B cell (primary cell): ENCODE data around the gene RDH12. TPM values are rescaled to one million over a fixed set of nuclear protein-coding genes. Genes with fewer than 3 reads are reported as not detected.

ENCODE experiments used
- ATAC-seq: fragments of 200-7000 bp; cut with Tn5 transposase; one replicate; pipeline ENCODE4 v1.10.0; 2021; ENCODE audit warnings: low read depth, mild to moderate bottlenecking, moderate number of reproducible peaks, moderate library complexity
- CTCF ChIA-PET: fragments of 350-600 bp; sonication (Branson Sonifier 250); formaldehyde crosslinking; loops from one replicate; lab custom pipeline; 2021; ENCODE audit warnings: antibody characterized with exemption, inconsistent platforms; lab: Charles Lee
- POLR2A ChIA-PET: fragments of 350-600 bp; sonication (Branson Sonifier 250); formaldehyde crosslinking; loops from one replicate; lab custom pipeline; 2021; ENCODE audit warnings: antibody characterized with exemption; lab: Charles Lee
- DNase-seq: peaks from one replicate; pipeline ENCODE4 v3.0.0; 2013
- H2AFZ ChIP-seq: 2 replicates; pipeline ENCODE4 v1.6.1; 2012; ENCODE audit warnings: mild to moderate bottlenecking, low read depth, low read length; ENCODE audit not compliant: insufficient read depth, poor library complexity, severe bottlenecking
- H3K27ac ChIP-seq, 2 donors: 1 replicate in 1 of 2; 2 replicates in 1 of 2; pipeline ENCODE4 v1.5.1; 2012 to 2013; ENCODE audit warnings: low read length in 2 of 2, mild to moderate bottlenecking in 2 of 2, moderate library complexity in 1 of 2
- H3K27me3 ChIP-seq, 4 experiments: fragments of 200-600 bp in 1 of 4; sonication (generic) in 1 of 4; replicated peaks in 1 of 4; 1 replicate in 2 of 4; 2 replicates in 2 of 4; pipeline versions ENCODE4 v1.6.1 to v1.7.0; 2013 to 2016; ENCODE audit warnings: low read length in 3 of 4, mild to moderate bottlenecking in 2 of 4, mixed read lengths in 1 of 4, moderate library complexity in 1 of 4; ENCODE audit not compliant: insufficient read depth in 4 of 4, control insufficient read depth in 3 of 4; ENCODE audit errors: control extremely low read depth in 1 of 4
- H3K36me3 ChIP-seq, 2 experiments: replicated peaks in 1 of 2; 1 replicate in 1 of 2; 2 replicates in 1 of 2; pipeline versions ENCODE4 v1.6.1 to v1.7.1; 2013; ENCODE audit warnings: low read length in 1 of 2; ENCODE audit not compliant: insufficient read depth in 2 of 2, control insufficient read depth in 1 of 2; ENCODE audit errors: control extremely low read depth in 1 of 2, extremely low read depth in 1 of 2
- H3K4me1 ChIP-seq, 2 donors: fragments of 200-600 bp in 1 of 2; sonication (generic) in 1 of 2; 1 replicate in 1 of 2; 2 replicates in 1 of 2; pipeline versions ENCODE4 v1.5.1 to v1.6.1; 2013 to 2017; ENCODE audit warnings: low read length in 2 of 2; ENCODE audit not compliant: control insufficient read depth in 2 of 2, insufficient read depth in 2 of 2
- H3K4me2 ChIP-seq: replicated peaks from 2 replicates; pipeline ENCODE3; 2012; ENCODE audit warnings: mild to moderate bottlenecking, low read depth, low read length; ENCODE audit not compliant: poor library complexity, severe bottlenecking
- H3K4me3 ChIP-seq, 5 experiments: fragments of 200-600 bp in 1 of 5; sonication (generic) in 1 of 5; 1 replicate in 3 of 5; 2 replicates in 2 of 5; pipeline versions ENCODE4 v1.5.1 to v1.7.0; 2011 to 2016; ENCODE audit warnings: low read length in 4 of 5, mild to moderate bottlenecking in 4 of 5, low read depth in 2 of 5, control low read depth in 1 of 5, moderate library complexity in 1 of 5; ENCODE audit not compliant: insufficient read depth in 1 of 5; ENCODE audit errors: control extremely low read depth in 1 of 5, extremely low read depth in 1 of 5
- H3K79me2 ChIP-seq: fragments of 200-600 bp; sonication (generic); one replicate; pipeline ENCODE4 v1.6.0; 2016; ENCODE audit warnings: low read length; ENCODE audit not compliant: control insufficient read depth, insufficient read depth
- H3K9ac ChIP-seq: fragments of 200-600 bp; sonication (generic); 2 replicates; pipeline ENCODE4 v1.6.1; 2017; ENCODE audit warnings: mild to moderate bottlenecking, low read length, moderate library complexity
- H3K9me3 ChIP-seq, 3 donors: one replicate each; pipeline versions ENCODE4 v1.6.1 to v1.7.1; 2013; ENCODE audit warnings: low read length in 2 of 3; ENCODE audit not compliant: control insufficient read depth in 2 of 3, insufficient read depth in 1 of 3; ENCODE audit errors: control extremely low read depth in 1 of 3
- H4K20me1 ChIP-seq: 2 replicates; pipeline ENCODE4 v1.6.0; 2012; ENCODE audit warnings: mild to moderate bottlenecking, low read length; ENCODE audit not compliant: insufficient read depth, control insufficient read depth, poor library complexity, severe bottlenecking
- H3K27ac Mint-ChIP-seq: one replicate; pipeline ENCODE4 v1.8.0; 2021; ENCODE audit warnings: mixed read lengths
- H3K27me3 Mint-ChIP-seq: one replicate; pipeline ENCODE4 v1.8.0; 2021; ENCODE audit warnings: mixed read lengths
- H3K4me1 Mint-ChIP-seq: one replicate; pipeline ENCODE4 v1.8.0; 2021; ENCODE audit warnings: mixed read lengths
- H3K4me3 Mint-ChIP-seq: one replicate; pipeline ENCODE4 v1.8.0; 2021; ENCODE audit warnings: mixed read lengths
- H3K9me3 Mint-ChIP-seq: one replicate; pipeline ENCODE4 v1.8.0; 2022; ENCODE audit warnings: mixed read lengths; ENCODE audit not compliant: insufficient read depth
- EZH2 ChIP-seq: IDR thresholded peaks from 2 replicates; pipeline ENCODE4 v1.6.1; 2012; ENCODE audit warnings: borderline replicate concordance, low read depth, mild to moderate bottlenecking, moderate library complexity, low read length; ENCODE audit not compliant: insufficient read depth, poor library complexity, severe bottlenecking
- WGBS: methylation state at CpG from one replicate; pipeline ENCODE4 v1.1.5; 2013; ENCODE audit warnings: missing lambda C conversion rate; ENCODE audit not compliant: insufficient coverage; 5-methylcytosine and 5-hydroxymethylcytosine counted together
- intact Hi-C: fragments of 100-400 bp; cut with micrococcal nuclease; formaldehyde crosslinking; loops from one replicate; pipeline ENCODE4 v1.10.0; 2022
- polyA plus RNA-seq: library from polyadenylated mRNA; depleted of rRNA; stranded (reverse); fragments of >200 nt; gene quantifications from 2 replicates; pipeline ENCODE4 v1.2.3, GENCODE V29; 2012
- total RNA-seq, 2 donors: library from RNA; stranded (reverse); fragments of 120-200 nt in 1 of 2; gene quantifications; 1 replicate in 1 of 2; 2 replicates in 1 of 2; pipeline versions ENCODE4 v1.2.3 to v1.2.4, GENCODE V29; 2013 to 2022
- TF ChIP-seq, protein P1 (sequence below): fragments of 200-600 bp; IDR thresholded peaks from one replicate; pipeline ENCODE4 v1.8.0; 2022; ENCODE audit warnings: antibody characterized with exemption, mild to moderate bottlenecking

RDH12 gene
- total and polyA plus RNA-seq, 2 donors (not counting 1 experiment from before 2014, with no cell fraction given) = not detected

DNA sequence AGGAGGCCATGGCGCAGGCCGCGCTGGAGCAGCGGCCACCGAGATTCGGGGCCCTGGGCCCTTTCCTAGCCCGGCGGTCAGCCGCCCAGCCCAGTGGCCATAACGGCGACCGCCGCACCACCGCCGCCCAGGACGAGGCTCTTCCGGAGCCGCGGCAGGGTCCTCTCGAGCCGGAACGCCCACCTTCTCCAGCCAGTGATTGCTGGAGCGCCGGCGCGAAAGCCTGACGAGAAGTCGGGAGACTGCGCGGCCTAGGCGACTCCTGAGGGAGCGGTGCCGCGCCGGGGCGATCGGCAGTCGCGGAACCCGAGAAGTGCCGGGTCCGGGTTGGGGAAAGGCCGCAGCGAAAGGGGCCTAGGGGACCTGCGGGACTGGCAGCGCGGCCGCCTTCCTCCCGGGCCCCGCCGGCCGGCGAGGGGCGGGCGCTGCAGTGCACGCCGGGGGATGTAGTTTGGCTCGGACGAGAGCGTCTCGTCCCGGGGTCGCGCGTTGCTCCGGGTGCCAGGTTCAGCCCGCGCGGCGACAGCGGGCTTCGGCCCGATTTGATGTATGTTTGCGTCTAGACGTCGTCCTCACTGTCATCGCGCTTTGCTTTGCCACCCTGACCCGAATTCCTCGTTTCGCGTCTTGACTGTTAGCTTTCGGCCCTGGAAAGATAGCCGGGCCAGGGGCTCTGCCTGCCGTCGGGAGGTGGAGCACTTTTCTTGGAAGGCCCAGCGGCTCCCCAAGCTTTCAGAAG lies 27.0 kb upstream of the RDH12 start, which contains the start of gene VTI1B:
Gene VTI1B (minus strand): TSS at position 153 of the 739 bp plus-strand sequence. CDS start 143 bp downstream, at position 10.
- peak within 1 kb of the TSS; percentile 95 for H3K4me2 ChIP-seq
- H3K4me3 ChIP-seq = peak within 1 kb of the TSS; percentile 71 to 97 (median 87)
- DNase-seq (peak; percentile 94), ATAC-seq (peak; percentile 92)
- ChIA-PET CTCF (interaction anchor here (0.8 to 3.0 kb wide), 7 partner anchors 17 to 90 kb away, joined by 3 to 15 read pairs (median 5); partner anchors contain the start of gene PIGH), POLR2A (interaction anchor here (1.6 to 2.5 kb wide), 2 partner anchors 55 to 75 kb away, joined by 7 to 11 read pairs; partner anchors contain the start of genes ARG2 and PIGH)
- no peaks in the 10 kb centered on the region for H3K9me3 ChIP-seq
- no peaks in the 10 kb centered on the region for H3K27me3 Mint-ChIP-seq
- no peak for TF ChIP-seq EZH2
- TF ChIP-seq, protein P1, sequence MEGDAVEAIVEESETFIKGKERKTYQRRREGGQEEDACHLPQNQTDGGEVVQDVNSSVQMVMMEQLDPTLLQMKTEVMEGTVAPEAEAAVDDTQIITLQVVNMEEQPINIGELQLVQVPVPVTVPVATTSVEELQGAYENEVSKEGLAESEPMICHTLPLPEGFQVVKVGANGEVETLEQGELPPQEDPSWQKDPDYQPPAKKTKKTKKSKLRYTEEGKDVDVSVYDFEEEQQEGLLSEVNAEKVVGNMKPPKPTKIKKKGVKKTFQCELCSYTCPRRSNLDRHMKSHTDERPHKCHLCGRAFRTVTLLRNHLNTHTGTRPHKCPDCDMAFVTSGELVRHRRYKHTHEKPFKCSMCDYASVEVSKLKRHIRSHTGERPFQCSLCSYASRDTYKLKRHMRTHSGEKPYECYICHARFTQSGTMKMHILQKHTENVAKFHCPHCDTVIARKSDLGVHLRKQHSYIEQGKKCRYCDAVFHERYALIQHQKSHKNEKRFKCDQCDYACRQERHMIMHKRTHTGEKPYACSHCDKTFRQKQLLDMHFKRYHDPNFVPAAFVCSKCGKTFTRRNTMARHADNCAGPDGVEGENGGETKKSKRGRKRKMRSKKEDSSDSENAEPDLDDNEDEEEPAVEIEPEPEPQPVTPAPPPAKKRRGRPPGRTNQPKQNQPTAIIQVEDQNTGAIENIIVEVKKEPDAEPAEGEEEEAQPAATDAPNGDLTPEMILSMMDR = no peak
- peaks cover 19 to 22% of the 10 kb centered on the region in 2 donors for H3K4me1 ChIP-seq
- H3K79me2 ChIP-seq = peaks cover 49% of the 10 kb centered on the region
- under 1% methylated on average over 87 of the region's 87 CpGs for WGBS
- intact Hi-C loops = loop anchor here (1.0 to 5.0 kb wide), 5 partner anchors 21 to 186 kb away; partner anchors contain the start of genes ARG2, PIGH, RAD51B and RDH11
- H3K36me3 ChIP-seq = peaks cover 6 to 7% of the 10 kb centered on the region in 2 experiments
- H4K20me1 ChIP-seq = peaks cover 39% of the 10 kb centered on the region
- peak within 1 kb of the TSS; percentile 97 for H2AFZ ChIP-seq
- peak within 1 kb of the TSS; percentile 96 to 99 for H3K27ac ChIP-seq
- H3K9me3 Mint-ChIP-seq = no peaks in the 10 kb centered on the region
- H3K4me3 Mint-ChIP-seq = peak within 1 kb of the TSS; percentile 86
- peak within 1 kb of the TSS; percentile 95 for H3K27ac Mint-ChIP-seq
- peaks cover 30% of the 10 kb centered on the region for H3K4me1 Mint-ChIP-seq
- peak within 1 kb of the TSS; percentile 96 for H3K9ac ChIP-seq
- H3K27me3 ChIP-seq = no peaks in the 10 kb centered on the region
